HCT116 (cell line): ENCODE results near the gene HJURP. TPM values are rescaled to one million over a fixed set of nuclear protein-coding genes. Genes with fewer than 3 reads are reported as not detected.

Experiments
- ATAC-seq: fragments of 200-7000 bp; cut with Tn5 transposase; 2 replicates; pipeline ENCODE4 v1.9.1; 2020; ENCODE audit warnings: mild to moderate bottlenecking, moderate library complexity
- BruUV-seq: library from RNA; stranded (reverse); fragments of 400-500 nt; replicated peaks from 2 replicates; lab custom pipeline; 2021; lab: Mats Ljungman, UMichigan
- CTCF ChIA-PET: fragments of 300-600 bp; sonication (Branson Sonifier 250); formaldehyde crosslinking; loops from one replicate; lab custom pipeline; 2021; ENCODE audit warnings: antibody characterized with exemption; lab: Charles Lee
- POLR2A ChIA-PET: fragments of 300-600, 350-600 bp; sonication (Branson Sonifier 250); formaldehyde crosslinking; loops from one replicate; lab custom pipeline; 2021; ENCODE audit warnings: antibody characterized with exemption; lab: Charles Lee
- RAD21 ChIA-PET, 2 experiments: fragments of 300-600 bp; sonication (Branson Sonifier 250); formaldehyde crosslinking; loops; one replicate each; lab custom pipeline; 2023; ENCODE audit warnings: low total read pairs in 2 of 2; ENCODE audit not compliant: uncharacterized antibody in 2 of 2, unreplicated experiment in 2 of 2, low non-redundant PET in 1 of 2; lab: Charles Lee
- DNase-seq: peaks from one replicate; pipeline ENCODE4 v3.0.0-alpha.2; 2010; ENCODE audit warnings: low read depth, low spot score
- H2AFZ ChIP-seq: fragments of 200-600 bp; shearing (Covaris generic), sonication (generic); 2 replicates; pipeline ENCODE4 v1.6.1; 2017; ENCODE audit warnings: low read depth, mixed run types, mixed read lengths, antibody characterized with exemption, low read length; ENCODE audit not compliant: poor library complexity, severe bottlenecking
- H3K27ac ChIP-seq: 2 replicates; pipeline ENCODE4 v1.5.1; 2012; ENCODE audit warnings: low read depth, low read length
- H3K27me3 ChIP-seq: fragments of 200-600 bp; sonication (generic); 2 replicates; pipeline ENCODE4 v1.6.1; 2016; ENCODE audit warnings: mixed run types, low read length, mixed read lengths; ENCODE audit not compliant: insufficient read depth
- H3K36me3 ChIP-seq, 2 experiments: fragments of 200-500 bp in 1 of 2; fragments of 200-600 bp in 1 of 2; sonication (Bioruptor generic) in 1 of 2; sonication (generic) in 1 of 2; 2 replicates each; pipeline versions ENCODE4 v1.5.1 to v1.6.1; 2014 to 2016; ENCODE audit warnings: low read length in 2 of 2, inconsistent platforms in 1 of 2, mixed read lengths in 1 of 2, mixed run types in 1 of 2; ENCODE audit not compliant: insufficient read depth in 2 of 2, control insufficient read depth in 1 of 2
- H3K4me1 ChIP-seq, 2 experiments: fragments of 200-600 bp in 1 of 2; sonication (generic) in 1 of 2; 2 replicates each; pipeline versions ENCODE4 v1.5.1 to v1.6.1; 2012 to 2017; ENCODE audit warnings: low read length in 2 of 2, inconsistent platforms in 1 of 2, mild to moderate bottlenecking in 1 of 2, mixed read lengths in 1 of 2, mixed run types in 1 of 2, moderate library complexity in 1 of 2; ENCODE audit not compliant: insufficient read depth in 2 of 2, control insufficient read depth in 1 of 2
- H3K4me2 ChIP-seq: fragments of 200-600 bp; sonication (generic); 2 replicates; pipeline ENCODE4 v1.6.1; 2017; ENCODE audit warnings: mixed run types, low read length, mixed read lengths
- H3K4me3 ChIP-seq, 2 experiments: fragments of 200-600 bp in 1 of 2; sonication (generic) in 1 of 2; replicated peaks in 1 of 2; 2 replicates each; pipeline ENCODE4 v1.5.1; 2011 to 2016; ENCODE audit warnings: low read length in 2 of 2, control low read depth in 1 of 2, low read depth in 1 of 2, mild to moderate bottlenecking in 1 of 2, mixed read lengths in 1 of 2, mixed run types in 1 of 2
- H3K79me2 ChIP-seq: fragments of 200-600 bp; sonication (generic); 2 replicates; pipeline ENCODE4 v1.6.1; 2017; ENCODE audit warnings: mild to moderate bottlenecking, mixed run types, low read length, moderate library complexity, mixed read lengths; ENCODE audit not compliant: insufficient read depth
- H3K9ac ChIP-seq: fragments of 200-600 bp; sonication (generic); 2 replicates; pipeline ENCODE4 v1.6.1; 2016; ENCODE audit warnings: low read length, mixed read lengths
- H3K9me2 ChIP-seq: fragments of 200-600 bp; sonication (generic), shearing (Covaris generic); 2 replicates; pipeline ENCODE4 v1.6.1; 2017; ENCODE audit warnings: mixed run types, mild to moderate bottlenecking, moderate library complexity; ENCODE audit not compliant: insufficient read depth
- H3K9me3 ChIP-seq, 2 experiments: fragments of 200-500 bp in 1 of 2; fragments of 200-600 bp in 1 of 2; sonication (Bioruptor generic) in 1 of 2; sonication (generic) in 1 of 2; 2 replicates each; pipeline ENCODE4 v1.6.1; 2014 to 2017; ENCODE audit warnings: low read length in 2 of 2, mixed read lengths in 2 of 2, inconsistent platforms in 1 of 2, low read depth in 1 of 2, mild to moderate bottlenecking in 1 of 2, mixed run types in 1 of 2, moderate library complexity in 1 of 2; ENCODE audit not compliant: control insufficient read depth in 1 of 2, insufficient read depth in 1 of 2
- H4K20me1 ChIP-seq: fragments of 200-600 bp; sonication (generic), shearing (Covaris generic); 2 replicates; pipeline ENCODE4 v1.6.1; 2017; ENCODE audit warnings: mixed run types, mild to moderate bottlenecking, moderate library complexity; ENCODE audit not compliant: insufficient read depth
- CEBPB ChIP-seq: IDR thresholded peaks from 2 replicates; pipeline ENCODE4 v1.6.1; 2012; ENCODE audit warnings: low read depth
- FOSL1 ChIP-seq: IDR thresholded peaks from 2 replicates; pipeline ENCODE4 v1.6.1; 2012; ENCODE audit warnings: low read depth
- POLR2A ChIP-seq: IDR thresholded peaks from 2 replicates; pipeline ENCODE4 v1.7.0; 2011; ENCODE audit warnings: borderline replicate concordance; ENCODE audit not compliant: insufficient read depth, insufficient read length; ENCODE audit errors: extremely low read depth
- POLR2AphosphoS5 ChIP-seq: IDR thresholded peaks from 2 replicates; pipeline ENCODE4 v1.6.1; 2011; ENCODE audit warnings: mild to moderate bottlenecking, low read depth, low read length, moderate library complexity
- SP1 ChIP-seq: IDR thresholded peaks from 2 replicates; pipeline ENCODE4 v1.6.1; 2012; ENCODE audit warnings: low read depth
- SRF ChIP-seq: IDR thresholded peaks from 2 replicates; pipeline ENCODE4 v1.6.1; 2012; ENCODE audit warnings: low read depth
- ZFX ChIP-seq: fragments of 450-650 bp; IDR thresholded peaks from 2 replicates; pipeline ENCODE4 v1.6.1; 2017
- intact Hi-C: fragments of 100-400 bp; cut with micrococcal nuclease; formaldehyde crosslinking; loops from 2 replicates; pipeline ENCODE4 v1.10.0; 2022
- total RNA-seq: library from RNA; stranded (reverse); gene quantifications from one replicate; pipeline ENCODE4 v1.2.1, GENCODE V29; 2021; ENCODE audit not compliant: unreplicated experiment
- TF ChIP-seq, protein P1 (sequence below): IDR thresholded peaks from 2 replicates; pipeline ENCODE4 v1.6.1; 2012; ENCODE audit warnings: low read depth

Gene HJURP
- total RNA-seq, 1 experiment from 2014 or later: 64.1 TPM

DNA sequence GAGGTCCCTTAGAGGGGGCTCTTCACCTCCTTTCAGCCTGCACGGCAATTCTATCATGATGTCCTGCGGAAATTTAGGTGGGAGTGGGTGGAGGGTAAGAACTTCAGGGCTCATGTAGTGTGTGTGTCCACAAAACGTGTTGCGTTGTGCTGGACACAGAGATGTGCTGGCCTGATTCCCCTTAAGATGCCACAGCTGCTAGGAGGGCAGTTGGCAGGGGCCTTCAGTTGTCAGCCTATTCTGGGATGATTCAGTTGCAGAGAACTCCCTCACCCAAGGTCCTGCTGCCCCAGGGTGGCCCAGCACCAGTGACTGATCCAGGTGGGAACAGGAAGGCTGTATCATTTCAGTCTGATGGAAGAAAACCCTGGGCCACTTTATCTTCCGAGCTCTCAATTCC is 1.0 kb upstream of the HJURP start (continued):
- TF ChIP-seq, protein P1, sequence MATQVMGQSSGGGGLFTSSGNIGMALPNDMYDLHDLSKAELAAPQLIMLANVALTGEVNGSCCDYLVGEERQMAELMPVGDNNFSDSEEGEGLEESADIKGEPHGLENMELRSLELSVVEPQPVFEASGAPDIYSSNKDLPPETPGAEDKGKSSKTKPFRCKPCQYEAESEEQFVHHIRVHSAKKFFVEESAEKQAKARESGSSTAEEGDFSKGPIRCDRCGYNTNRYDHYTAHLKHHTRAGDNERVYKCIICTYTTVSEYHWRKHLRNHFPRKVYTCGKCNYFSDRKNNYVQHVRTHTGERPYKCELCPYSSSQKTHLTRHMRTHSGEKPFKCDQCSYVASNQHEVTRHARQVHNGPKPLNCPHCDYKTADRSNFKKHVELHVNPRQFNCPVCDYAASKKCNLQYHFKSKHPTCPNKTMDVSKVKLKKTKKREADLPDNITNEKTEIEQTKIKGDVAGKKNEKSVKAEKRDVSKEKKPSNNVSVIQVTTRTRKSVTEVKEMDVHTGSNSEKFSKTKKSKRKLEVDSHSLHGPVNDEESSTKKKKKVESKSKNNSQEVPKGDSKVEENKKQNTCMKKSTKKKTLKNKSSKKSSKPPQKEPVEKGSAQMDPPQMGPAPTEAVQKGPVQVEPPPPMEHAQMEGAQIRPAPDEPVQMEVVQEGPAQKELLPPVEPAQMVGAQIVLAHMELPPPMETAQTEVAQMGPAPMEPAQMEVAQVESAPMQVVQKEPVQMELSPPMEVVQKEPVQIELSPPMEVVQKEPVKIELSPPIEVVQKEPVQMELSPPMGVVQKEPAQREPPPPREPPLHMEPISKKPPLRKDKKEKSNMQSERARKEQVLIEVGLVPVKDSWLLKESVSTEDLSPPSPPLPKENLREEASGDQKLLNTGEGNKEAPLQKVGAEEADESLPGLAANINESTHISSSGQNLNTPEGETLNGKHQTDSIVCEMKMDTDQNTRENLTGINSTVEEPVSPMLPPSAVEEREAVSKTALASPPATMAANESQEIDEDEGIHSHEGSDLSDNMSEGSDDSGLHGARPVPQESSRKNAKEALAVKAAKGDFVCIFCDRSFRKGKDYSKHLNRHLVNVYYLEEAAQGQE: no peak
- TF ChIP-seq FOSL1 (no peak), ZFX (no peak), SRF (no peak), POLR2A (no peak), POLR2AphosphoS5 (no peak), CEBPB (no peak)
- TF ChIP-seq, all 23 proteins: peak for 0

DNA sequence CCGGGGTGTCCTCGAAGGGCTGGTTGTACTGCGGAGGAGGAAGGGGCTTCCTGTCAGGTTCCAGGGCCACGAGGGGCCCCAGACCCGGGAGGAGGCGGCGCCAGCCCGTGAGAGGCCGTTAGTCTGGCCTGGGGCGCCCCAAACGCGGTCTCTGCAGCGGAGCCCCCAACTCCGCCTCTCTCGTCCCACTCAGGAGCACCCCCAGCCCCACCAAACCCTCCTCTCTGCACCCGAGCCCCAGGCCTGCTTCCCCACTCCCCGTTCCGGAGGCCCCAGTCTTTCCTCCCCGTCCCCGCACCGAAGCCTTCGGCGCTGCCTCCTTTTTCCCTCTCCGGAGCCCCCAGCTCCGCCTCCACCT is 473 bp downstream of the HJURP start:
- BruUV-seq: no TSS peak
- Histone ChIP-seq H3K9ac (peak overlapping the region; percentile 99), H2AFZ (no peak overlapping the region), H3K79me2 (peaks cover 54% of the 10 kb centered on the region), H4K20me1 (no peaks in the 10 kb centered on the region), H3K27ac (peak overlapping the region; percentile 67), H3K27me3 (no peaks in the 10 kb centered on the region), H3K36me3 (peaks cover 28 to 47% of the 10 kb centered on the region in 2 experiments), H3K4me3 (peak overlapping the region; percentile 79 to 96), H3K4me1 (peaks cover 7 to 23% of the 10 kb centered on the region in 2 experiments), H3K9me3 (no peaks in the 10 kb centered on the region), H3K4me2 (peak overlapping the region; percentile 91), H3K9me2 (no peaks in the 10 kb centered on the region)
- intact Hi-C loops: no loop called here
- POLR2A ChIA-PET: no interaction called here
- CTCF ChIA-PET: no interaction called here
- TF ChIP-seq SP1: no peak
- RAD21 ChIA-PET: no interaction called here
- DNase-seq (no peak), ATAC-seq (peak; percentile 12; the same call in 1 of the 2 replicates)
